ENCODE results near the gene BATF2.
"Not testable (repeated sequence)": the region's sequence is repeated elsewhere in the genome, so short reads cannot be mapped to it uniquely, and the experiment has no call there.

The BATF2 gene

GRCh38 chr11:64989416-64989815 lies 7.4 kb downstream of the BATF2 start:
- H3K9ac ChIP-seq (ENCODE audit: low read length) = no peak overlapping the region
- no peaks in the 10 kb centered on the region for H3K9me3 ChIP-seq (replicated peaks; ENCODE audit: insufficient read depth, low read length)
- no peak overlapping the region for H2AFZ ChIP-seq (ENCODE audit: low read length)
- no peaks in the 10 kb centered on the region for H3F3A ChIP-seq (ENCODE audit: insufficient read depth, low read length)
- no peak overlapping the region for H3K4me3 ChIP-seq (ENCODE audit: low read length)
- no peaks in the 10 kb centered on the region for H3K4me1 ChIP-seq (ENCODE audit: low read length)
- H3K79me2 ChIP-seq (ENCODE audit: low read length) = no peaks in the 10 kb centered on the region
- no peak for DNase-seq
- no peak overlapping the region for H3K27ac ChIP-seq (ENCODE audit: low read length)
- no peaks in the 10 kb centered on the region for H3K36me3 ChIP-seq (replicated peaks; ENCODE audit: insufficient read depth, low read length)
- peaks cover 3% of the 10 kb centered on the region; the same call in 1 of the 2 replicates for H3K27me3 ChIP-seq (replicated peaks; ENCODE audit: insufficient read depth, low read length)
- H3K4me2 ChIP-seq (ENCODE audit: low read depth, low read length) = no peak overlapping the region
- TF ChIP-seq, protein P1, sequence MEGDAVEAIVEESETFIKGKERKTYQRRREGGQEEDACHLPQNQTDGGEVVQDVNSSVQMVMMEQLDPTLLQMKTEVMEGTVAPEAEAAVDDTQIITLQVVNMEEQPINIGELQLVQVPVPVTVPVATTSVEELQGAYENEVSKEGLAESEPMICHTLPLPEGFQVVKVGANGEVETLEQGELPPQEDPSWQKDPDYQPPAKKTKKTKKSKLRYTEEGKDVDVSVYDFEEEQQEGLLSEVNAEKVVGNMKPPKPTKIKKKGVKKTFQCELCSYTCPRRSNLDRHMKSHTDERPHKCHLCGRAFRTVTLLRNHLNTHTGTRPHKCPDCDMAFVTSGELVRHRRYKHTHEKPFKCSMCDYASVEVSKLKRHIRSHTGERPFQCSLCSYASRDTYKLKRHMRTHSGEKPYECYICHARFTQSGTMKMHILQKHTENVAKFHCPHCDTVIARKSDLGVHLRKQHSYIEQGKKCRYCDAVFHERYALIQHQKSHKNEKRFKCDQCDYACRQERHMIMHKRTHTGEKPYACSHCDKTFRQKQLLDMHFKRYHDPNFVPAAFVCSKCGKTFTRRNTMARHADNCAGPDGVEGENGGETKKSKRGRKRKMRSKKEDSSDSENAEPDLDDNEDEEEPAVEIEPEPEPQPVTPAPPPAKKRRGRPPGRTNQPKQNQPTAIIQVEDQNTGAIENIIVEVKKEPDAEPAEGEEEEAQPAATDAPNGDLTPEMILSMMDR (IDR thresholded peaks at IDR 0.05; ENCODE audit: low read length) = no peak
- TF ChIP-seq EZH2phosphoT487 (IDR thresholded peaks at IDR 0.05; ENCODE audit: low read length) = no peak
- no peak for TF ChIP-seq EZH2 (optimal IDR thresholded peaks at IDR 0.05; ENCODE audit: low read depth, low read length)
- no peaks in the 10 kb centered on the region for H3K9me2 ChIP-seq (replicated peaks; ENCODE audit: insufficient read depth, low read length)
- H4K20me1 ChIP-seq (ENCODE audit: insufficient read depth, low read length) = no peaks in the 10 kb centered on the region

DNA sequence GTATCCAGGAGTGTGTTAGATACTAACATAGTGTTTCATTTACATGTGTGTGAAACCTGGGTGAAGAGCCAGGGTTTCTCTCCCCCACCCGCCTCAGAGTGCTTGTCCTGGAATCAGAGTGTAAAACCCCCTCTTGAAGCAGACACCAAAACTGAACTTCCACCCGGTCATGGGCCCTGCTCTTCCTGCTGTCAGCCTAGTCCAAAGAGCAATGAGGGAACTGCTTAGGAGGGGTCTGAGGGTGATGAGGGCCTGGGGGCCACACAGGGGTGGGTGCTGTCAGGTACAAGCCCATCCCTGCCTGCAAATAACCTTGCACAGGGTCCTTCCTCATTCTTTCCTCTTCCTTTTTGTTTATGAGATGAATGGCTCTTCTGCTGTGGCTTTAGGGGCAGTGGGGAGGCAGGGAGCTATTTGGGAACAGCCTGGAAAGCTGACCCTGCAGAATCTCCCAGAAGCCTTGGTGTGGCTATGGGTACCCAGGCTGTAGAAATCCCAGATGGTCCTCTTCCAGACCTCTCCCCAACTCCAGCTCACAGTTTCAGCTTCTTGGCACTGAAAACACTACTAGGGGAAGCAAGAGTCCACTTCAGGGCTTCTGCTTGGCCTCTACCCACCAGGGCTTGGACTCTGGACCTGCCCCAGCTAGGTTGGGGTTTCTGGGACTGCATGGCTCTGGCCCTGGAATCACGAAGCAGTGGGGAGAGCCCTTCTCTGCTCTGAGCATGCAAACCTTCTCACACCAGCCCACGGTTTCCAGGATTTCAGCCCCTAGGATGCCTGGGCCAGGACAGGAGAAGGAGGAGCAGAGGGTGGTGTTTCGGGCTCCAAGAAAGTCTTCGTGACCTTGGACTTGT lies 8.5 kb downstream of the BATF2 start:
- Histone ChIP-seq H3K9ac (ENCODE audit: low read length) (no peak overlapping the region), H3K27me3 (replicated peaks; ENCODE audit: insufficient read depth, low read length) (peaks cover 3% of the 10 kb centered on the region; the same call in 1 of the 2 replicates), H3F3A (ENCODE audit: insufficient read depth, low read length) (no peaks in the 10 kb centered on the region), H3K27ac (ENCODE audit: low read length) (no peak overlapping the region), H3K9me3 (replicated peaks; ENCODE audit: insufficient read depth, low read length) (no peaks in the 10 kb centered on the region), H3K36me3 (replicated peaks; ENCODE audit: insufficient read depth, low read length) (no peaks in the 10 kb centered on the region), H3K9me2 (replicated peaks; ENCODE audit: insufficient read depth, low read length) (no peaks in the 10 kb centered on the region), H3K79me2 (ENCODE audit: low read length) (no peaks in the 10 kb centered on the region), H3K4me2 (ENCODE audit: low read depth, low read length) (no peak overlapping the region), H4K20me1 (ENCODE audit: insufficient read depth, low read length) (no peaks in the 10 kb centered on the region), H3K4me3 (ENCODE audit: low read length) (no peak overlapping the region), H3K4me1 (ENCODE audit: low read length) (no peaks in the 10 kb centered on the region), H2AFZ (ENCODE audit: low read length) (no peak overlapping the region)
- TF ChIP-seq, protein P1 (IDR thresholded peaks at IDR 0.05; ENCODE audit: low read length) = no peak
- TF ChIP-seq EZH2phosphoT487 (IDR thresholded peaks at IDR 0.05; ENCODE audit: low read length) = no peak
- no peak for TF ChIP-seq EZH2 (optimal IDR thresholded peaks at IDR 0.05; ENCODE audit: low read depth, low read length)
- DNase-seq = no peak

GRCh38 chr11:64983339-64983738 lies 13.4 kb downstream of the BATF2 start:
- not testable (repeated sequence) for H4K20me1 ChIP-seq (ENCODE audit: insufficient read depth, low read length); DNase-seq; H3K9ac ChIP-seq (ENCODE audit: low read length)

GRCh38 chr11:64976651-64977050 lies 20.1 kb downstream of the BATF2 start:
- Histone ChIP-seq H3K9me3 (replicated peaks; ENCODE audit: insufficient read depth, low read length) (no peaks in the 10 kb centered on the region), H3K9me2 (replicated peaks; ENCODE audit: insufficient read depth, low read length) (no peaks in the 10 kb centered on the region), H3F3A (ENCODE audit: insufficient read depth, low read length) (no peaks in the 10 kb centered on the region), H3K4me1 (ENCODE audit: low read length) (no peaks in the 10 kb centered on the region), H3K4me3 (ENCODE audit: low read length) (no peak overlapping the region), H4K20me1 (ENCODE audit: insufficient read depth, low read length) (no peaks in the 10 kb centered on the region), H2AFZ (ENCODE audit: low read length) (no peak overlapping the region), H3K9ac (ENCODE audit: low read length) (no peak overlapping the region), H3K79me2 (ENCODE audit: low read length) (no peaks in the 10 kb centered on the region), H3K4me2 (ENCODE audit: low read depth, low read length) (no peak overlapping the region), H3K36me3 (replicated peaks; ENCODE audit: insufficient read depth, low read length) (no peaks in the 10 kb centered on the region), H3K27me3 (replicated peaks; ENCODE audit: insufficient read depth, low read length) (peaks cover 10% of the 10 kb centered on the region; the same call in 1 of the 2 replicates), H3K27ac (ENCODE audit: low read length) (no peak overlapping the region)
- no peak for TF ChIP-seq EZH2phosphoT487 (IDR thresholded peaks at IDR 0.05; ENCODE audit: low read length)
- TF ChIP-seq EZH2 (optimal IDR thresholded peaks at IDR 0.05; ENCODE audit: low read depth, low read length) = no peak
- TF ChIP-seq, protein P1 (IDR thresholded peaks at IDR 0.05; ENCODE audit: low read length) = no peak
- DNase-seq = no peak

More at GRCh38 chr11:64983339-64983738, 13.4 kb downstream of the BATF2 start:
- not testable (repeated sequence) for H2AFZ ChIP-seq (ENCODE audit: low read length); H3K27ac ChIP-seq (ENCODE audit: low read length); H3K9me2 ChIP-seq (replicated peaks; ENCODE audit: insufficient read depth, low read length); H3K36me3 ChIP-seq (replicated peaks; ENCODE audit: insufficient read depth, low read length); H3K4me3 ChIP-seq (ENCODE audit: low read length); H3K4me2 ChIP-seq (ENCODE audit: low read depth, low read length); H3K4me1 ChIP-seq (ENCODE audit: low read length); H3K79me2 ChIP-seq (ENCODE audit: low read length); H3F3A ChIP-seq (ENCODE audit: insufficient read depth, low read length); H3K9me3 ChIP-seq (replicated peaks; ENCODE audit: insufficient read depth, low read length)
- peaks cover 17% of the 10 kb centered on the region for H3K27me3 ChIP-seq (replicated peaks; ENCODE audit: insufficient read depth, low read length)

All from MM.1S (cell line).